Measurements from ENCODE around the gene FNBP1L.

- TF ChIP-seq POLR2A (IDR thresholded peaks at IDR 0.05; ENCODE audit: low read depth, low read length) (no peak), POLR2AphosphoS2 (IDR thresholded peaks at IDR 0.05; ENCODE audit: low read depth, low read length) (no peak)
These were observed 153.8 kb downstream of the FNBP1L start for GRCh38 chr1:93601686-93602085.

Measured in GM12878 (cell line).